Activated naive CD4-positive, alpha-beta T cell treated with anti-CD3 and anti-CD28 coated beads for 36 hours (primary cell): Measurements from ENCODE around the gene MYH9. TPM values are rescaled to one million over a fixed set of nuclear protein-coding genes. Genes with fewer than 3 reads are reported as not detected.

Source experiments
- CTCF ChIA-PET: fragments of 350-600 bp; sonication (Branson Sonifier 250); formaldehyde crosslinking; loops from one replicate; lab custom pipeline; 2021; ENCODE audit warnings: antibody characterized with exemption; lab: Charles Lee
- DNase-seq: peaks from one replicate; pipeline ENCODE4 v3.0.0-alpha.2; 2020
- H3K27ac Mint-ChIP-seq: one replicate; pipeline ENCODE4 v1.8.0; 2021; ENCODE audit warnings: mild to moderate bottlenecking, mixed read lengths
- H3K27me3 Mint-ChIP-seq: one replicate; pipeline ENCODE4 v1.8.0; 2021; ENCODE audit warnings: low read depth, mixed read lengths
- H3K36me3 Mint-ChIP-seq: one replicate; pipeline ENCODE4 v1.8.0; 2021; ENCODE audit warnings: low read depth, mixed read lengths
- H3K4me1 Mint-ChIP-seq: one replicate; pipeline ENCODE4 v1.8.0; 2021; ENCODE audit warnings: low read depth, mixed read lengths
- H3K4me3 Mint-ChIP-seq: one replicate; pipeline ENCODE4 v1.8.0; 2021; ENCODE audit warnings: mild to moderate bottlenecking, moderate library complexity, mixed read lengths
- H3K9me3 Mint-ChIP-seq: one replicate; pipeline ENCODE4 v1.8.0; 2021; ENCODE audit warnings: mixed read lengths
- intact Hi-C: fragments of 100-400 bp; cut with micrococcal nuclease; formaldehyde crosslinking; loops from one replicate; pipeline ENCODE4 v1.15.1; 2023
- total RNA-seq, 2 experiments: library from RNA; stranded (reverse); gene quantifications; one replicate each; pipeline ENCODE4 v1.2.3, GENCODE V29; 2021

Gene MYH9
- total RNA-seq, 2 experiments from 2014 or later, result 574 to 625 TPM

GRCh38 chr22:36368359-36368983 is 19.3 kb downstream of the MYH9 start:
- Mint-ChIP-seq H3K27ac (peak overlapping the region; percentile 96), H3K4me1 (peaks cover 99% of the 10 kb centered on the region), H3K9me3 (no peaks in the 10 kb centered on the region), H3K4me3 (peak overlapping the region; percentile 46), H3K27me3 (no peaks in the 10 kb centered on the region), H3K36me3 (peaks cover 38% of the 10 kb centered on the region)
- peak; percentile 72 for DNase-seq
- CTCF ChIA-PET, result interaction anchor here (0.7 kb wide), 1 partner anchor 18 kb away, joined by 3 read pairs; no protein-coding TSS in a partner anchor
- intact Hi-C loops, result loop anchor here (2.0 to 10.0 kb wide), 3 partner anchors 36 to 866 kb away; partner anchors contain the start of gene APOL2

DNA sequence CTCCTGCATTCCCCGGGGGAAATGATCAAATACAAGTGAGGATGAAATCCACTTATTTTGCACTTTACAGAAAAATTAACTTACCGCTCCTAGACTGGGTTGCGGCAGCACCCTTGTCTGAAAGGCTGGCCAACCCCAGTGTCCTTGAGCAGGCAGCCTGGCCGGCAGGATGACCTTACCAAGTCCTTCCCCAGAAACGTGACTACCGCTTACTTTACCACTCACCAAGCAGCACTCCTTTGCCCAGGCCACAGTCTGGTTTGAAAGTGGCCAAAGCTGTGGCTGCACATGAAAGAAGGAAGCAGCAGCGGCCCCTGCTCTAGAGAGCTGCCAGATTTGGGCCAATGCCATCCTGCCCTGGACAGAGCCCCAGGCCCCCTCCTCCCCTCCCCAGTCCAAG is 20.3 kb downstream of the MYH9 start:
- CTCF ChIA-PET, result interaction anchor here (1.3 kb wide), 1 partner anchor 9 kb away, joined by 3 read pairs; no protein-coding TSS in a partner anchor
- H3K27ac Mint-ChIP-seq, result peak overlapping the region; percentile 96
- intact Hi-C loops, result loop anchor here (5.0 to 10.0 kb wide), 2 partner anchors 130 to 867 kb away; partner anchors contain the start of gene APOL2
- H3K27me3 Mint-ChIP-seq, result no peaks in the 10 kb centered on the region
- peaks cover 99% of the 10 kb centered on the region for H3K4me1 Mint-ChIP-seq
- peaks cover 35% of the 10 kb centered on the region for H3K36me3 Mint-ChIP-seq
- DNase-seq, result no peak
- peak overlapping the region; percentile 24 for H3K4me3 Mint-ChIP-seq
- H3K9me3 Mint-ChIP-seq, result no peaks in the 10 kb centered on the region

- Mint-ChIP-seq H3K4me1 (peaks cover 99% of the 10 kb centered on the region), H3K27me3 (no peaks in the 10 kb centered on the region), H3K36me3 (peaks cover 31% of the 10 kb centered on the region), H3K9me3 (no peaks in the 10 kb centered on the region), H3K27ac (peak overlapping the region; percentile 96), H3K4me3 (peak overlapping the region; percentile 24)
- no peak for DNase-seq
- intact Hi-C loops, result loop anchor here (5.0 to 10.0 kb wide), 2 partner anchors 130 to 868 kb away; partner anchors contain the start of gene APOL2
- CTCF ChIA-PET, result interaction anchor here (1.3 kb wide), 1 partner anchor 9 kb away, joined by 3 read pairs; no protein-coding TSS in a partner anchor
These were observed 20.7 kb downstream of the MYH9 start for GRCh38 chr22:36367066-36367465.

DNA sequence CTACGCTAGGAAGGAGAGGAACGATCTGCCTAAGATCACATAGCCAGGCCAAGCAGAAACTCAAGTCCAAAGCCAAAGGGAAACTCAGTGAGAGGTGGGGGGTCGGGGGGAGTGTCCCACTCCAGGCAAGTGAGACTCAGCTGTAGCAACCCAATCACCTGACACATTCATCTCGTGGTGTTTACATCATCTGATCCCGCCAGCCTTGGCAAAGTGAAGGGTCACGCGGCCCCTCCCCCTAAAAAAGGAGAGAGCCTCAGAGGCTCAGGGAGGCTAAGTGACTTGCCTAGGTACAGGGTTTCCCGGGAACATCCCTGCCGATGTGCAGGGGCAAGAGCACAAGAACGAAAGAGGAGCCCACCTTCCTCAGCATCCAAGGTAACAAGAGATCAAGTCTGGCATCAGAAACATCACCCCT is 21.5 kb downstream of the MYH9 start:
- H3K36me3 Mint-ChIP-seq, result peaks cover 26% of the 10 kb centered on the region
- H3K9me3 Mint-ChIP-seq, result no peaks in the 10 kb centered on the region
- intact Hi-C loops, result loop anchor here (5.0 to 10.0 kb wide), 2 partner anchors 129 to 869 kb away; partner anchors contain the start of gene APOL2
- peaks cover 99% of the 10 kb centered on the region for H3K4me1 Mint-ChIP-seq
- peak overlapping the region; percentile 55 for H3K4me3 Mint-ChIP-seq
- H3K27me3 Mint-ChIP-seq, result no peaks in the 10 kb centered on the region
- CTCF ChIA-PET, result interaction anchor here (1.3 to 3.4 kb wide), 2 partner anchors 10 to 32 kb away, joined by 3 to 21 read pairs; no protein-coding TSS in a partner anchor
- peak; percentile 52 for DNase-seq
- peak overlapping the region; percentile 96 for H3K27ac Mint-ChIP-seq

DNA sequence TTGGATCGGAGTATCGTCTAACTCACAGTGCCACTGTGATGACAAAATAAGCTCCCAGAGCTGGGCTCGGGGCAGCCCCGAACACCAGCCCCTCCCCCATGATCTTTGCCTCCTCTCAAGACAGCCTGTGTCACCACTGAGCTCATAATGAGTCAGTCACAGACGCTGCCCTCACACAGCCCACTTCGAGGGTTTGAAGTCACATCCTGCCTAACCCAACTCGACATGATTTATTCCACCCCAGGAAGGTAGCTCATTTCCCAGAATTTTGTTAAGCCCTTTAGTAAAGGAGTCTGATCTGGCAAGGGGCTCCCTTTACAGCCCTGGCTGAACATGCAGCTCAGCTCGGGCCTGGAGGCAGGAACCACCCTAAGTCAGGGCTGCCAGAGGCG is 22.8 kb downstream of the MYH9 start:
- peak overlapping the region; percentile 96 for H3K27ac Mint-ChIP-seq
- peak; percentile 98 for DNase-seq
- peaks cover 24% of the 10 kb centered on the region for H3K36me3 Mint-ChIP-seq
- no peaks in the 10 kb centered on the region for H3K27me3 Mint-ChIP-seq
- intact Hi-C loops, result loop anchor here (1.0 to 10.0 kb wide), 9 partner anchors 8 to 870 kb away; partner anchors contain the start of gene APOL2
- CTCF ChIA-PET, result interaction anchor here (0.7 to 3.4 kb wide), 13 partner anchors 9 to 105 kb away, joined by 3 to 21 read pairs (median 4); partner anchors contain the start of gene MYH9
- H3K4me1 Mint-ChIP-seq, result peaks cover 99% of the 10 kb centered on the region
- H3K4me3 Mint-ChIP-seq, result peak overlapping the region; percentile 53
- H3K9me3 Mint-ChIP-seq, result no peaks in the 10 kb centered on the region

DNA sequence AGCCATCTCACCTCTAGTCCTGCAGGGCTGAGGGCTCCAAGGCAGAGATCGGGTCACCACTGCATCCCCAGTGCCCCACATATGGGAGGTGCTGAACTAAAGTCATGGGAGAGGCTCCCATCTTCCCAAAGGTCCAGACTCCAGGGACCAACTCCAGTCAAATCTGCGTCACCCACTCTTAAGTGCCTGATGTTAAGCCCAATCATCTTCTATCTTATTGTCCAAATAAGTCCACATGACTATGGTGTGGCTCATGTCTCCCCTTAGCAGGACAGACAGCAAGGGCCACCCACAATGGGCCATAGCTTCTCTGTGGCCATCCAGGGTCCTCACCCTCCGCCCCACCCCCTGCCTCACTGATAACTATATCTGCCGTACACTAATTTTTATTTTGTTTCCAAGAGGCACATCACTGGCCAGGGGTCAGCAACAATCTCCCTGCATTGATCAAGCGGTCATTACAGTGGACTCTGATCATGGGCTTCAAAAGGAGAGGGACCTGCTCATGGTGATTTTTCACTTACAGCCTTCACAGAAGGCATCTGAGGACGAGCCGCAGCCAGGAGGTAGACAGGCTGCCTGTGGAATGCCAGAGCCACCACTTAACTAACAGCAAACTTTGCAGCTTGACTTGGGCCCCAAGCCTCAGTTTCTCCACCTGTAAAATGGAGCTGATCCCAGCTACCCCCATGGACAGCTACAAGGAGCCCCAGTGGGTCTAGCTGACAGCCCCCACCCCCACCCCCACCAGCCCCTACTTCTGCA is 23.3 kb downstream of the MYH9 start:
- Mint-ChIP-seq H3K27ac (peak overlapping the region; percentile 96), H3K9me3 (no peaks in the 10 kb centered on the region), H3K27me3 (no peaks in the 10 kb centered on the region), H3K36me3 (peaks cover 24% of the 10 kb centered on the region), H3K4me3 (peak overlapping the region; percentile 53), H3K4me1 (peaks cover 99% of the 10 kb centered on the region)
- CTCF ChIA-PET, result interaction anchor here (0.7 to 3.4 kb wide), 14 partner anchors 8 to 106 kb away, joined by 3 to 21 read pairs (median 4); partner anchors contain the start of gene MYH9
- no peak for DNase-seq
- intact Hi-C loops, result loop anchor here (1.0 to 10.0 kb wide), 9 partner anchors 7 to 870 kb away; partner anchors contain the start of gene APOL2

GRCh38 chr22:36363349-36363981 is 24.3 kb downstream of the MYH9 start:
- H3K27me3 Mint-ChIP-seq, result no peaks in the 10 kb centered on the region
- DNase-seq, result no peak
- intact Hi-C loops, result loop anchor here (10.0 kb wide), 1 partner anchor 871 kb away; no protein-coding TSS in a partner anchor
- peak overlapping the region; percentile 53 for H3K4me3 Mint-ChIP-seq
- H3K27ac Mint-ChIP-seq, result peak overlapping the region; percentile 96
- CTCF ChIA-PET, result interaction anchor here (0.9 to 3.4 kb wide), 4 partner anchors 11 to 123 kb away, joined by 3 to 21 read pairs (median 4); no protein-coding TSS in a partner anchor
- peaks cover 28% of the 10 kb centered on the region for H3K36me3 Mint-ChIP-seq
- no peaks in the 10 kb centered on the region for H3K9me3 Mint-ChIP-seq
- peaks cover 100% of the 10 kb centered on the region for H3K4me1 Mint-ChIP-seq

DNA sequence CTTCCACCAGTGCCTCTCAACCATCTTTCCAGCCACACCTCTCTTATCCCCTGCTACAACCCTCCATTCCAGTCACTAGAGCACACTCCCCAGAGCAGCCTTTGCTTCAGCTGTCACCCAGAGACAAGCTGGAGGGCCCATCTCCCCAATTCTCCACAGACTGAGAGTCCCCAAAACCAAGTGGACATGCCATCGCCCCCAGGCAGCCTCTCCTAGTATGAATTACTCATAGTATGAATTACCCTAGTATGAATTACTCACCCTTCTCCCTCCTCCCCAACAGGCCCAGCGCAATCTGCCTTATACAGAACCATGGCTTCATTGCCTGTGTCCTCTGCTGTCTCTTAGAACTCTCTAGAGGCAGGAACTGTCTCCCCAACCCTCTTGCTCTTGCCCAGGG is 24.8 kb downstream of the MYH9 start:
- CTCF ChIA-PET, result interaction anchor here (1.0 to 3.4 kb wide), 3 partner anchors 10 to 124 kb away, joined by 3 to 21 read pairs (median 4); no protein-coding TSS in a partner anchor
- Mint-ChIP-seq H3K4me3 (peak overlapping the region; percentile 22), H3K27ac (peak overlapping the region; percentile 96), H3K4me1 (peaks cover 99% of the 10 kb centered on the region), H3K9me3 (no peaks in the 10 kb centered on the region), H3K36me3 (peaks cover 29% of the 10 kb centered on the region), H3K27me3 (no peaks in the 10 kb centered on the region)
- intact Hi-C loops, result loop anchor here (10.0 kb wide), 1 partner anchor 872 kb away; no protein-coding TSS in a partner anchor
- DNase-seq, result peak; percentile 65

DNA sequence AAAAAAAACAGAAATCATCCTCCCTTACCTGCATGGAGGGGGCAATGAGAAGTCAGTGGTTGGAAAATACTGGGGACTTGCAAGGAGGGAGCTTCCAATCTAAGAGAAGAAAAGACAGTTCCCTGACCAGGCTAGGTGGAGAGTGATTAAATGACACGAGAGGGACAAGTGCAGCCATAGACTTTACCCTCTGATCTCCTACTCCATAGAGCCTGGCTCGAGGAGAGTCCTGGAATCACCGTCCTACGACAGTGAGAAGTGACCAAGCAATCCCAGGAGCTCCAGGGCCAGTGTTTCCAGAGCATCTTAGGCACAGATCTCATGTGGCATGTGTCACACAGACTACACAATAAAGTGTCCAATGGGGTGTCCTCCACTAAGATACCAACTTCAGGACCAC is 25.7 kb downstream of the MYH9 start:
- H3K27me3 Mint-ChIP-seq, result no peaks in the 10 kb centered on the region
- H3K27ac Mint-ChIP-seq, result peak overlapping the region; percentile 96
- H3K4me1 Mint-ChIP-seq, result peaks cover 99% of the 10 kb centered on the region
- no peak overlapping the region for H3K4me3 Mint-ChIP-seq
- intact Hi-C loops, result loop anchor here (10.0 kb wide), 1 partner anchor 873 kb away; no protein-coding TSS in a partner anchor
- no peaks in the 10 kb centered on the region for H3K9me3 Mint-ChIP-seq
- peaks cover 29% of the 10 kb centered on the region for H3K36me3 Mint-ChIP-seq
- CTCF ChIA-PET, result interaction anchor here (0.7 to 1.7 kb wide), 5 partner anchors 9 to 124 kb away, joined by 3 to 6 read pairs (median 4); no protein-coding TSS in a partner anchor
- DNase-seq, result no peak

DNA sequence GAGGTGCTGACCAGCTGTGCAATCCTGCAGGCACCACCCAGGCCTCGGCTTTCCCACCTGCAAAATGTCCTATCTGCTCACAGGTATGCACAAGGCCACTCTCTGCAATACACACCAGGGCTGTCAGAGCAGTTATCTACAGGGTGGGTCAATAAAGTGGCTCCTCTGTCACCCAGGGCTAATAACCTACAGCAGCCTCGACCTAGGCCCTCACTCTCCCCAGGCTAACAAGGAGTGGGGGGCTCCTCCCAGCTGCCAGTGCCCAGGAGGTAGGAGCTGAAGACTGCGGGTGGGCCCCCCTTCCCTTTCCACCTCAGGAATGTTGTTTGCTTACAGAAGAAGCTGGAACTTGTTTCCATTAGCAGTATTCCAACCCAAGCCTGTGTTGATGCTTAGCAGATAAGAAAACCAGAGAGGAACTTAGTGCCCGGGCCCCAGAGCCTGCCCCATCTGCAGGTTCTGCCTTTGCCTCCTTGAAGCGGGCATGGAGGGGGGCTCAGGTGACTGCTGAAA is 26.8 kb downstream of the MYH9 start:
- Mint-ChIP-seq H3K36me3 (peaks cover 32% of the 10 kb centered on the region), H3K27ac (peak overlapping the region; percentile 96), H3K4me3 (no peak overlapping the region), H3K4me1 (peaks cover 99% of the 10 kb centered on the region), H3K9me3 (no peaks in the 10 kb centered on the region), H3K27me3 (no peaks in the 10 kb centered on the region)
- CTCF ChIA-PET, result interaction anchor here (1.7 kb wide), 1 partner anchor 23 kb away, joined by 6 read pairs; no protein-coding TSS in a partner anchor
- intact Hi-C loops, result loop anchor here (10.0 kb wide), 1 partner anchor 874 kb away; no protein-coding TSS in a partner anchor
- no peak for DNase-seq

DNA sequence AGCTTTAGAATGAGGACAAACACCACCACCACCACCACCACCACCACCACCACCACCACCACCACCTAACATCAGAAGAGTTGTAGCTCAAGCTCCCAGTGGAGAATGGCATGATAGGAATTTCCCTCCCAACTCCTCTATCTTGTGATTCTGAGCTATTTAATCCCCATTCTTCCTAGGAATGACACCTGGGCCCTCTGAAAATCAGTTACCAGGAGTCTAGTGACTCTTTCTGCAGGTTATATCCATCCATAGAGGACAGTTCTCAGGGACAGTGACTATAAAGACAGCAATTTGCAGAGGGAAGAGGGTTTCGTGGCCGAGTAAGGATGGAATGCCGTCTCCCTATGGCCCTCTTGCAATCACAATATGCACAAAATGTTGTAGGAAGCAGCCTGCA is 27.8 kb downstream of the MYH9 start:
- no peaks in the 10 kb centered on the region for H3K9me3 Mint-ChIP-seq
- H3K4me1 Mint-ChIP-seq, result peaks cover 99% of the 10 kb centered on the region
- H3K27ac Mint-ChIP-seq, result peak overlapping the region; percentile 96
- CTCF ChIA-PET, result no interaction called here
- no peak overlapping the region for H3K4me3 Mint-ChIP-seq
- no peaks in the 10 kb centered on the region for H3K27me3 Mint-ChIP-seq
- H3K36me3 Mint-ChIP-seq, result peaks cover 39% of the 10 kb centered on the region
- no peak for DNase-seq
- intact Hi-C loops, result loop anchor here (10.0 kb wide), 1 partner anchor 875 kb away; no protein-coding TSS in a partner anchor
